Measurements from ENCODE around the gene NEU1.
A peak's percentile ranks its signal among the peaks of the same experiment; 100 is the strongest.

The NEU1 gene

GRCh38 chr6:31900917-31901414 lies 38.3 kb upstream of the NEU1 start:
- Histone ChIP-seq H3K4me3 (ENCODE audit: low read length in 2 of 2) (peak overlapping the region; percentile 65 to 82), H3K9ac (ENCODE audit: low read depth, low read length, poor library complexity) (peak overlapping the region; percentile 85), H2AK5ac (ENCODE audit: low read depth, low read length) (peak overlapping the region; percentile 87), H3K36me3 (replicated peaks in 1 of 2; ENCODE audit: control insufficient read depth in 2 of 2, insufficient read depth in 2 of 2, low read length in 2 of 2) (peaks cover 12 to 29% of the 10 kb centered on the region in 2 donors), H3K4ac (ENCODE audit: low read length) (no peak overlapping the region), H3K14ac (ENCODE audit: low read length) (no peak overlapping the region), H3K9me3 (replicated peaks in 1 of 2; ENCODE audit: control insufficient read depth in 2 of 2, insufficient read depth in 1 of 2, low read depth in 1 of 2, low read length in 2 of 2) (no peaks in the 10 kb centered on the region), H3K27ac (replicated peaks; ENCODE audit: low read length) (peak overlapping the region; percentile 74), H3K23ac (ENCODE audit: low read depth, low read length, poor library complexity) (peak overlapping the region; percentile 83), H4K91ac (ENCODE audit: low read depth, low read length, poor library complexity) (no peak overlapping the region), H3K18ac (ENCODE audit: low read length) (peak overlapping the region; percentile 96), H2AFZ (ENCODE audit: low read length) (peak overlapping the region; percentile 92), H3K79me1 (ENCODE audit: low read depth, low read length) (peaks cover 21% of the 10 kb centered on the region), H2BK15ac (ENCODE audit: low read length) (peak overlapping the region; percentile 77), H2BK5ac (ENCODE audit: low read length) (peak overlapping the region; percentile 69), H2BK12ac (ENCODE audit: low read length) (peak overlapping the region; percentile 4), H3K4me2 (ENCODE audit: insufficient read depth, low read length, poor library complexity, severe bottlenecking) (peak overlapping the region; percentile 61), H4K8ac (ENCODE audit: low read depth, low read length) (no peak overlapping the region), H3K4me1 (ENCODE audit: control insufficient read depth in 2 of 2, insufficient read depth in 1 of 2, low read depth in 1 of 2, low read length in 2 of 2) (peaks cover 21 to 25% of the 10 kb centered on the region in 2 donors), H2BK120ac (ENCODE audit: low read depth, low read length) (no peak overlapping the region), H3K27me3 (ENCODE audit: control insufficient read depth in 3 of 3, insufficient read depth in 3 of 3, low read depth in 1 of 3, low read length in 3 of 3) (peaks cover 0 to 3% (median 0%) of the 10 kb centered on the region in 3 experiments)
- no CpG with 5 or more reads among the region's 29 CpGs for WGBS, 2 donors (ENCODE audit: extremely low coverage in 2 of 2, insufficient read length in 2 of 2, insufficient replicate concordance in 1 of 2)
- no peak for DNase-seq (ENCODE audit: low spot score)

GRCh38 chr6:31899882-31900722 lies 37.5 kb upstream of the NEU1 start:
- Histone ChIP-seq H3K9me3 (replicated peaks in 1 of 2; ENCODE audit: control insufficient read depth in 2 of 2, insufficient read depth in 1 of 2, low read depth in 1 of 2, low read length in 2 of 2) (no peaks in the 10 kb centered on the region), H3K9ac (ENCODE audit: low read depth, low read length, poor library complexity) (peak overlapping the region; percentile 74), H2BK12ac (ENCODE audit: low read length) (no peak overlapping the region), H2BK120ac (ENCODE audit: low read depth, low read length) (no peak overlapping the region), H3K36me3 (replicated peaks in 1 of 2; ENCODE audit: control insufficient read depth in 2 of 2, insufficient read depth in 2 of 2, low read length in 2 of 2) (peaks cover 17 to 38% of the 10 kb centered on the region in 2 donors), H3K79me1 (ENCODE audit: low read depth, low read length) (peaks cover 21% of the 10 kb centered on the region), H2AFZ (ENCODE audit: low read length) (no peak overlapping the region), H3K18ac (ENCODE audit: low read length) (no peak overlapping the region), H2BK15ac (ENCODE audit: low read length) (no peak overlapping the region), H3K23ac (ENCODE audit: low read depth, low read length, poor library complexity) (peak overlapping the region; percentile 25), H3K4ac (ENCODE audit: low read length) (no peak overlapping the region), H2AK5ac (ENCODE audit: low read depth, low read length) (peak overlapping the region; percentile 57), H3K27ac (replicated peaks; ENCODE audit: low read length) (no peak overlapping the region), H3K27me3 (ENCODE audit: control insufficient read depth in 3 of 3, insufficient read depth in 3 of 3, low read depth in 1 of 3, low read length in 3 of 3) (peaks cover 0 to 3% (median 0%) of the 10 kb centered on the region in 3 experiments), H3K4me3 (ENCODE audit: low read length in 2 of 2) (no peak overlapping the region), H2BK5ac (ENCODE audit: low read length) (no peak overlapping the region), H3K14ac (ENCODE audit: low read length) (no peak overlapping the region), H3K4me1 (ENCODE audit: control insufficient read depth in 2 of 2, insufficient read depth in 1 of 2, low read depth in 1 of 2, low read length in 2 of 2) (peaks cover 20 to 25% of the 10 kb centered on the region in 2 donors), H3K4me2 (ENCODE audit: insufficient read depth, low read length, poor library complexity, severe bottlenecking) (peak overlapping the region; percentile 4), H4K91ac (ENCODE audit: low read depth, low read length, poor library complexity) (no peak overlapping the region), H4K8ac (ENCODE audit: low read depth, low read length) (no peak overlapping the region)
- no CpG with 5 or more reads among the region's 49 CpGs for WGBS, 2 donors (ENCODE audit: extremely low coverage in 2 of 2, insufficient read length in 2 of 2, insufficient replicate concordance in 1 of 2)
- no peak for DNase-seq (ENCODE audit: low spot score)

GRCh38 chr6:31899215-31899614 lies 36.6 kb upstream of the NEU1 start:
- Histone ChIP-seq H3K36me3 (replicated peaks in 1 of 2; ENCODE audit: control insufficient read depth in 2 of 2, insufficient read depth in 2 of 2, low read length in 2 of 2) (peaks cover 22 to 47% of the 10 kb centered on the region in 2 donors), H3K27me3 (ENCODE audit: control insufficient read depth in 3 of 3, insufficient read depth in 3 of 3, low read depth in 1 of 3, low read length in 3 of 3) (no peaks in the 10 kb centered on the region), H3K9ac (ENCODE audit: low read depth, low read length, poor library complexity) (no peak overlapping the region), H3K4ac (ENCODE audit: low read length) (no peak overlapping the region), H2BK120ac (ENCODE audit: low read depth, low read length) (no peak overlapping the region), H2BK5ac (ENCODE audit: low read length) (no peak overlapping the region), H3K4me3 (ENCODE audit: low read length in 2 of 2) (no peak overlapping the region), H2AK5ac (ENCODE audit: low read depth, low read length) (no peak overlapping the region), H3K14ac (ENCODE audit: low read length) (no peak overlapping the region), H4K91ac (ENCODE audit: low read depth, low read length, poor library complexity) (no peak overlapping the region), H3K23ac (ENCODE audit: low read depth, low read length, poor library complexity) (no peak overlapping the region), H3K27ac (replicated peaks; ENCODE audit: low read length) (no peak overlapping the region), H3K9me3 (replicated peaks in 1 of 2; ENCODE audit: control insufficient read depth in 2 of 2, insufficient read depth in 1 of 2, low read depth in 1 of 2, low read length in 2 of 2) (no peaks in the 10 kb centered on the region), H4K8ac (ENCODE audit: low read depth, low read length) (no peak overlapping the region), H3K18ac (ENCODE audit: low read length) (no peak overlapping the region), H3K79me1 (ENCODE audit: low read depth, low read length) (peaks cover 21% of the 10 kb centered on the region), H2AFZ (ENCODE audit: low read length) (no peak overlapping the region), H3K4me1 (ENCODE audit: control insufficient read depth in 2 of 2, insufficient read depth in 1 of 2, low read depth in 1 of 2, low read length in 2 of 2) (peaks cover 20 to 25% of the 10 kb centered on the region in 2 donors), H3K4me2 (ENCODE audit: insufficient read depth, low read length, poor library complexity, severe bottlenecking) (peak overlapping the region; percentile 18), H2BK12ac (ENCODE audit: low read length) (no peak overlapping the region), H2BK15ac (ENCODE audit: low read length) (no peak overlapping the region)
- no CpG with 5 or more reads among the region's 5 CpGs for WGBS, 2 donors (ENCODE audit: extremely low coverage in 2 of 2, insufficient read length in 2 of 2, insufficient replicate concordance in 1 of 2)
- DNase-seq (ENCODE audit: low spot score): no peak

GRCh38 chr6:31898383-31899011 lies 35.9 kb upstream of the NEU1 start:
- Histone ChIP-seq H2BK12ac (ENCODE audit: low read length) (no peak overlapping the region), H2BK120ac (ENCODE audit: low read depth, low read length) (no peak overlapping the region), H3K4me1 (ENCODE audit: control insufficient read depth in 2 of 2, insufficient read depth in 1 of 2, low read depth in 1 of 2, low read length in 2 of 2) (peaks cover 20 to 25% of the 10 kb centered on the region in 2 donors), H4K8ac (ENCODE audit: low read depth, low read length) (no peak overlapping the region), H3K4me3 (ENCODE audit: low read length in 2 of 2) (peak overlapping the region; percentile 84 to 86), H3K14ac (ENCODE audit: low read length) (no peak overlapping the region), H2BK15ac (ENCODE audit: low read length) (no peak overlapping the region), H2AFZ (ENCODE audit: low read length) (peak overlapping the region; percentile 88), H3K18ac (ENCODE audit: low read length) (no peak overlapping the region), H3K23ac (ENCODE audit: low read depth, low read length, poor library complexity) (no peak overlapping the region), H3K4ac (ENCODE audit: low read length) (no peak overlapping the region), H3K9ac (ENCODE audit: low read depth, low read length, poor library complexity) (no peak overlapping the region), H3K27me3 (ENCODE audit: control insufficient read depth in 3 of 3, insufficient read depth in 3 of 3, low read depth in 1 of 3, low read length in 3 of 3) (no peaks in the 10 kb centered on the region), H3K27ac (replicated peaks; ENCODE audit: low read length) (no peak overlapping the region), H3K36me3 (replicated peaks in 1 of 2; ENCODE audit: control insufficient read depth in 2 of 2, insufficient read depth in 2 of 2, low read length in 2 of 2) (peaks cover 22 to 54% of the 10 kb centered on the region in 2 donors), H2BK5ac (ENCODE audit: low read length) (no peak overlapping the region), H3K79me1 (ENCODE audit: low read depth, low read length) (peaks cover 21% of the 10 kb centered on the region), H3K4me2 (ENCODE audit: insufficient read depth, low read length, poor library complexity, severe bottlenecking) (peak overlapping the region; percentile 89), H2AK5ac (ENCODE audit: low read depth, low read length) (no peak overlapping the region), H3K9me3 (replicated peaks in 1 of 2; ENCODE audit: control insufficient read depth in 2 of 2, insufficient read depth in 1 of 2, low read depth in 1 of 2, low read length in 2 of 2) (no peaks in the 10 kb centered on the region), H4K91ac (ENCODE audit: low read depth, low read length, poor library complexity) (no peak overlapping the region)
- WGBS, 2 donors (ENCODE audit: extremely low coverage in 2 of 2, insufficient read length in 2 of 2, insufficient replicate concordance in 1 of 2): no CpG with 5 or more reads among the region's 8 CpGs
- peak; percentile 23 for DNase-seq (ENCODE audit: low spot score)
